Thyroid gland (tissue), 4 donors: Measurements from ENCODE around the gene DIO3.

Experiments
- POLR2A ChIP-seq, 2 donors: fragments of 450-650 bp; IDR thresholded peaks; one replicate each; pipeline ENCODE4 v1.6.1; 2017; ENCODE audit warnings: antibody characterized with exemption in 2 of 2, mild to moderate bottlenecking in 2 of 2, moderate library complexity in 1 of 2
- TF ChIP-seq, protein P1 (sequence below), 6 experiments: fragments of 200-600 bp in 3 of 6; fragments of 450-650 bp in 3 of 6; sonication (generic) in 3 of 6; IDR thresholded peaks; one replicate each; pipeline ENCODE4 v1.5.1; 2016 to 2019; ENCODE audit warnings: antibody characterized with exemption in 6 of 6, mild to moderate bottlenecking in 2 of 6, inconsistent platforms in 1 of 6, moderate library complexity in 1 of 6

DNA sequence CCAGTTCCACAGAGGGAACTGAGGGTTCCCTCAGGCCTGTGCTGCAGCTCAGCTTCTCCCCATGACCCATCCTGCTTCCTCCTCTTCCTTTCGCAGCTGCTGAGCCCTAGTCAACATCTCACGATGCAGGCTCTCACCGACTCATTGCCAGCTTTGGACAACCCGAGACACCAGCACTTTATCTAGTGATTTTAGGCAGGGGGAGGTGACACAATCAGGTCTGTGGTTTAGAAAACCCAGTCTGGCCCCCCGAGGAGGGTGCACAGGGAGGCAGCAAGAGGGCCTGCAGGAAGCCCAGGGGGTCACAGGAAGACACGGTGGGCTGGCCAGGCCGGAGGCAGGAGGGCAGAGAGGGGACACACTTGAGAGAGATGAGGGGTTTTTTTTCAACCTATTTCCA, 35.4 kb downstream of the DIO3 start:
- TF ChIP-seq, protein P1, sequence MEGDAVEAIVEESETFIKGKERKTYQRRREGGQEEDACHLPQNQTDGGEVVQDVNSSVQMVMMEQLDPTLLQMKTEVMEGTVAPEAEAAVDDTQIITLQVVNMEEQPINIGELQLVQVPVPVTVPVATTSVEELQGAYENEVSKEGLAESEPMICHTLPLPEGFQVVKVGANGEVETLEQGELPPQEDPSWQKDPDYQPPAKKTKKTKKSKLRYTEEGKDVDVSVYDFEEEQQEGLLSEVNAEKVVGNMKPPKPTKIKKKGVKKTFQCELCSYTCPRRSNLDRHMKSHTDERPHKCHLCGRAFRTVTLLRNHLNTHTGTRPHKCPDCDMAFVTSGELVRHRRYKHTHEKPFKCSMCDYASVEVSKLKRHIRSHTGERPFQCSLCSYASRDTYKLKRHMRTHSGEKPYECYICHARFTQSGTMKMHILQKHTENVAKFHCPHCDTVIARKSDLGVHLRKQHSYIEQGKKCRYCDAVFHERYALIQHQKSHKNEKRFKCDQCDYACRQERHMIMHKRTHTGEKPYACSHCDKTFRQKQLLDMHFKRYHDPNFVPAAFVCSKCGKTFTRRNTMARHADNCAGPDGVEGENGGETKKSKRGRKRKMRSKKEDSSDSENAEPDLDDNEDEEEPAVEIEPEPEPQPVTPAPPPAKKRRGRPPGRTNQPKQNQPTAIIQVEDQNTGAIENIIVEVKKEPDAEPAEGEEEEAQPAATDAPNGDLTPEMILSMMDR (IDR thresholded peaks at IDR 0.05), result no peak
- TF ChIP-seq POLR2A (IDR thresholded peaks at IDR 0.05), result no peak
